Jurkat, Clone E6-1 (cell line): ENCODE results near the gene UHMK1.
"Not testable (repeated sequence)": the region's sequence is repeated elsewhere in the genome, so short reads cannot be mapped to it uniquely, and the experiment has no call there.

Experiments
- DNase-seq: peaks from one replicate; pipeline ENCODE4 v3.0.0-alpha.2; 2011; ENCODE audit warnings: low read depth, low spot score
- H3K4me3 ChIP-seq: 2 replicates; pipeline ENCODE4 v1.5.1; 2011; ENCODE audit warnings: mild to moderate bottlenecking, low read length, control low read depth, moderate library complexity

UHMK1 gene

DNA sequence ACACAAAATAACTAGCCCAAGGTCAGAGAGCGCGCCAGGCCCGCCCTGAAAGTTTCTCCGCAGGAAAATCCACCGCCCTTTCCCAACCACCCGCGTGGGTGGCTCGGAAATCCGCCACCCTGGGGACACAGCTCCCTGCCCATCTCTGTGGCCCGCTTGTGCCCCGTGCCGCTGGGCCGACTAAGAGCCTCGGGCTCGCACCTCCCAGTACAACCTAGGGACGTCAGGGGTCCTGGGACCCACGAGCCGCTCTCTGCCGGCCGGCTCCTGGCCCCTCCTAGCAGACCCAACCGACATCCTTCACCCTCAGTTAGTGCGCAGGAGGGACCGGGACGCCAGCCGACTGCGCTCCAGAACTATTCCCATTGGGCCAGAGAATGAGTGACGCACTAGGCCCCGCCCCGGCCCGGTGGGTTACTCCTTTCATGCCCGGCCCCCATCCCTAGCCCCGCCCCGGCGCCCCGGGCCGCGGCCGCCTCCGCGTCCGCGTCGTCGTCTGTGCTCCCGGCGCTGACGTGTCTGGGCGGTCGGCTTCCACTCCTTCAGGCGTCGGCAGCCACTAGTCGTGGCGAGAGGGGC is 63.5 kb downstream of the UHMK1 start:
- DNase-seq: peak; percentile 91
- H3K4me3 ChIP-seq: peak overlapping the region; percentile 79

DNA sequence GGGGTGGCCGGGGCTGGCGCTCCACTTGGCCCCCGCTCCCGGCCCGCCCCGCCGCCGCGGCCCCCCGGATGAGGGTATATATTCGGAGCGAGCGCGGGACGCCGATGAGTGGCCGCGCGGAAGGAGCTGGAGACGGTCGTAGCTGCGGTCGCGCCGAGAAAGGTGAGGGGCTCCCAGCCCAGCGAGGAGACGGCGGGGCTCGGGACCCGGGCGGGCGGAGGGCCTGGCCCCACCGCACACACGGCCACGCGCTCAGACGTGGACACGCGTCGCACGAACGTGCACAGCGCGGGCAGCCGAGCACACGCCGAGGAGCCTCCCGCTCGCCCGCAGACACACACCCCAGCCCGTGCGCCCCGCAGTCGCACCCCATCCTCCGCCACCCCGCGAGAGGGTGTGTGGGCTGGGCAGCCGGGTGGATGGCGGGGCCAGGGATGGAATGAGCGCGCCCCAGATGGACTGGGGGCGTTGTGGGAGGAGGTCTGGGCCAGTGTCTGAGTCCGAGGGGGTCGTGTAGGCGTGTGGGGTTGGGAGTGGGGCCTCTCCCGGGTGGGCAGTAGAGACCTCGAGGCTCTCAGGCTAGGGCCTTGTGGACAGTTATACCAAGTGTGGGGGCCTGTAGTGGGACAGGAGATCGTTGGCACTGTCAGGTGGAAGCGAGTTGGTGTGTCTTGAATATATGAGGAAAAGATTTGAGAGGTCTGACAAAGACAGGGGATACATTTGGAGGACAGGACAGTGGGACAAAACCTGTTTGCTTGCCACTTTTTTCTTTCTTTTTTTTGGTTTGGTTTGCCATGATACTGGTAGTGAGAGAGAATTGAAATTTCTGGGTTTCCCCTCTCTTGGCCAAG is 64.2 kb downstream of the UHMK1 start, which contains the start of gene UAP1:
Gene UAP1 (plus strand): TSS at position 107 of the 854 bp plus-strand sequence. CDS start 4,347 bp downstream, outside the sequence.
- peak within 1 kb of the TSS; percentile 79 for H3K4me3 ChIP-seq
- no peak for DNase-seq

DNA sequence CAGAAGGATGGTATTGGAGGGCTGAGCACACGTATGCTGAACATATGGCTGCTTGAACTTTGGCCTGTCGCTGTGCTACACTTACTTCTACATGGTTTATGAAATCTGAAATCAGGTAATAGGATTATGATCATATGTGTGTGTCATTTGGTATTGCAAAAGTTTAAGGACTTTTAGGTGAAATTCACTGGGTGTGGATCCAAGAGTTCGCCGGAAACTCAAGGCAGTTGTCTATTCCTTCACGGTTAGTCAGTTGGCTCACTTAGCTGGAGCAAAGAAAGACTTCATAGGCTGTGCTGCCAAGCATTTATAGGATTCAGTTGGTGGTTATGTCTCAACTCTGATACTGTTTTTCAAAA is 64.8 kb downstream of the UHMK1 start:
- no peak for DNase-seq
- peak overlapping the region; percentile 79 for H3K4me3 ChIP-seq

- no peak for DNase-seq
- H3K4me3 ChIP-seq: no peak overlapping the region
These were observed 67.2 kb downstream of the UHMK1 start for GRCh38 chr1:162564762-162565218.

DNA sequence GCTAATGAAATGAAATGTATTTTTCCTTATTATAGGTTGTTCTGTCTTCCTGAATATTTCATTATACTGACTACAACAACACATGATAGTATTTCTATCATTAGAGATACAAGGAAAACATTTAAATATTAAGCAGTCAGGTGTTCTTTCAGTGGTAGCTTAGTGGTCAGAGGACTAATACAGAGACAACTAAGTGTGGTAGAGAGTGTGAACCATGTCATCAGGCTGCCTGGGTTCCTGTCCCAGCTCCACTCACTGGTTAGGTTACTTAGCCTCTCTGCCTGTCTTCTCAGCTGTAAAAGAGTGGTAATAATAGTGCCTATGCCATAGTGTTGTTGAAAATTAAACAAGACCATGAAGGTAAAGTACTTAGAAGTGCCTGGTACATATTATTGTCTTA is 67.8 kb downstream of the UHMK1 start:
- DNase-seq: no peak
- no peak overlapping the region for H3K4me3 ChIP-seq

GRCh38 chr1:162566870-162567269 is 69.3 kb downstream of the UHMK1 start:
- no peak for DNase-seq
- H3K4me3 ChIP-seq: no peak overlapping the region

DNA sequence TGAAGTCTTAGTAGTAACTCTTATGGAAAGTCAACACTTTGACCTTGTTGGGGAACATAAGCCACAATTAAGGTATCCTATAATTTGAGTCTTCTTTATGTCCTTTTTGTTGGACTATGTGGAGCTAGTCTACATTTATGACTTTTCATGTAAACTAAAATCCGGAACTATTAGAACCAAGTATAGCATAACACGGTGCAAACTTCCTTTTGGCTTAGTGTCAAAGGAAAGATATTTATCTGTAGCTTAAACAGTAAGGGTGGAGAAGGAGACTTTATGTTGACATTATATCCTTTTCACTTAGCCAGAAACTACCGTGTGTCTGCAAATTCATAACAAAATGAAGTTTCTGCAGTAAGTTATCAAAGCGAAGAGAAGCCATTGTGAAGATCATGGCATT is 71.2 kb downstream of the UHMK1 start:
- no peak for DNase-seq
- no peak overlapping the region for H3K4me3 ChIP-seq

- no peak for DNase-seq
- H3K4me3 ChIP-seq: no peak overlapping the region
These were observed 73.1 kb downstream of the UHMK1 start for GRCh38 chr1:162570718-162571117.

GRCh38 chr1:162571121-162571520 is 73.5 kb downstream of the UHMK1 start:
- not testable (repeated sequence) for H3K4me3 ChIP-seq, DNase-seq

DNA sequence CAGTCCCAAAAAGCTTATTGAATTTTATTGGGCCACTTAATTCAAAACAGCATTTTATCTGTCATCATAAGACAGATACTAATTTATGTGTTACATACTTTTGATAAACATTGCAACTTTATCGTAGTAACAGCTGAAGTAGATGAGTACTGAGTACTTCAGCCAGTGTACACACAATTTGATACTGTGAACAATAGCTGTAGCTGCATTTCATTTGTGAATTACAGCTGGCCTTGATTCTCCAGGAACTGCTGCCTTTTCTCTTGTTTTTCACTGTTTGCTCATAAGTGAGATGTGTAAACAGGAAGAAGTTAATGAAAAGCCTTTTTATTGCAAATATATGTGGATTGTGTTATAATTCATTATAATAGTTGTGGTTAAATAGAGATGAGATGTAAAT is 74.1 kb downstream of the UHMK1 start:
- H3K4me3 ChIP-seq: no peak overlapping the region
- no peak for DNase-seq

DNA sequence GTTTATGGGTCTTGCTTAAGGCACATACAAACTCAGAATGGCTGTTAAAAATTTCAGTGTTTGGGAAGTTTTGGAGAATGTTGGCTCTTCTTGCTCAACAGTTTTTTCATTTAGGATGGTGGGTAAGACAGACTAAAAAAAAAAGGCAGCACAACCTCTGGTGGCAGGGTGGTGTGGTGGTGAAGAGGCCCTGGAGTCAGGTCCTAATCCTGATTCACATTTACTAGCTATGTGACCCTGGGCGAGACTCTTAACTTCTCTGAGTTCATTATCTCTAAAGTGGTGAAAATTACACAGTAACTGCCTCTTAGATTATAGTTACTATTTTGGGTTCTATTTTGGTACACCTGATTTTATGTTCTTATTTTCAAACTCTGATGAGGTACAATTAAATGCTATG is 75.5 kb downstream of the UHMK1 start:
- no peak for DNase-seq
- no peak overlapping the region for H3K4me3 ChIP-seq

GRCh38 chr1:162578071-162578700 is 80.6 kb downstream of the UHMK1 start:
- no peak overlapping the region for H3K4me3 ChIP-seq
- no peak for DNase-seq

DNA sequence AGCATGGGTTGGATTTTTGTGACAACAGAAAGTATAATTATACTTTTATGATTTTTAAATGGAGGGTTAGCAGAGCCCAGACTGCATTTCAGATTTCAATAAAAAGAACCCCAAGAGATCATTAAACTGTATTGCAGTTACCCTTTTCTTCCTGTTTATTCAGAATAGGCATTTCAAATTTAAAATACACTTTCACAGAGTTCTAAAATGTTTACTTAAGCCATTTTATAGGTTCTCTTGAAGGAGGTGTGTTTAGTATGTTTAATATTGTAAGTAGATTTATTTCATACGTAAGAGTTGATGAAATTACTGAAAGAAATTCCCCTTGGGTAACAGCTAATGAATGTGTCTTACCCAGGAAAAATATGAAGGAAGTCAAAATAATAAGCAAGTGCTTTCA is 81.3 kb downstream of the UHMK1 start:
- DNase-seq: no peak
- no peak overlapping the region for H3K4me3 ChIP-seq
